IMR-90 (cell line): ENCODE measurements around the gene COG2. TPM values are rescaled to one million over a fixed set of nuclear protein-coding genes. Genes with fewer than 3 reads are reported as not detected.

Experiments used
- ATAC-seq: fragments of 200-7000 bp; cut with Tn5 transposase; 2 replicates; pipeline ENCODE4 v1.9.1; 2020; ENCODE audit warnings: low read depth, mild to moderate bottlenecking, moderate library complexity
- BruUV-seq: library from RNA; stranded (reverse); fragments of 400-500 nt; replicated peaks from 2 replicates; lab custom pipeline; 2021; lab: Mats Ljungman, UMichigan
- CTCF ChIA-PET: fragments of 300-600 bp; formaldehyde crosslinking; extraction: SDS; loops from one replicate; lab custom pipeline; 2021; ENCODE audit warnings: antibody characterized with exemption; lab: Yijun Ruan, JAX
- POLR2A ChIA-PET: fragments of 300-600 bp; sonication (Branson Sonifier 250); formaldehyde crosslinking; loops from one replicate; lab custom pipeline; 2022; ENCODE audit warnings: antibody characterized with exemption; ENCODE audit not compliant: unreplicated experiment; lab: Charles Lee
- DNase-seq: peaks from one replicate; pipeline ENCODE4 v3.0.0; 2013
- H2AFZ ChIP-seq: replicated peaks from 2 replicates; pipeline ENCODE3; 2013; ENCODE audit warnings: low read length, mild to moderate bottlenecking; ENCODE audit not compliant: poor library complexity
- H2AK5ac ChIP-seq: 2 replicates; pipeline ENCODE4 v1.6.1; 2013; ENCODE audit warnings: low read depth, low read length, inconsistent platforms
- H2AK9ac ChIP-seq: replicated peaks from 2 replicates; pipeline ENCODE3; 2013; ENCODE audit warnings: mild to moderate bottlenecking, low read depth, low read length, moderate library complexity; ENCODE audit not compliant: poor library complexity
- H2BK120ac ChIP-seq: 2 replicates; pipeline ENCODE4 v1.6.1; 2013; ENCODE audit warnings: low read depth, low read length, inconsistent platforms
- H2BK15ac ChIP-seq: 3 replicates; pipeline ENCODE4 v1.6.1; 2013; ENCODE audit warnings: low read depth, low read length, inconsistent platforms
- H2BK20ac ChIP-seq: 2 replicates; pipeline ENCODE4 v1.6.1; 2013; ENCODE audit warnings: low read depth, mild to moderate bottlenecking, inconsistent platforms, low read length, moderate library complexity
- H2BK5ac ChIP-seq: 2 replicates; pipeline ENCODE4 v1.6.1; 2013; ENCODE audit warnings: mild to moderate bottlenecking, low read depth, low read length, inconsistent platforms; ENCODE audit not compliant: poor library complexity, severe bottlenecking
- H3K14ac ChIP-seq: replicated peaks from 2 replicates; pipeline ENCODE4 v1.6.1; 2013; ENCODE audit warnings: low read depth, low read length, inconsistent platforms
- H3K18ac ChIP-seq: 2 replicates; pipeline ENCODE4 v1.6.1; 2013; ENCODE audit warnings: low read depth, low read length, control low read depth
- H3K23ac ChIP-seq: 2 replicates; pipeline ENCODE4 v1.6.1; 2013; ENCODE audit warnings: low read depth, low read length, inconsistent platforms
- H3K27ac ChIP-seq: 2 replicates; pipeline ENCODE4 v1.5.1; 2013; ENCODE audit warnings: mild to moderate bottlenecking, control low read depth, low read length; ENCODE audit not compliant: insufficient read depth
- H3K27me3 ChIP-seq: 2 replicates; pipeline ENCODE4 v1.6.1; 2013; ENCODE audit warnings: low read length; ENCODE audit not compliant: control insufficient read depth, insufficient read depth
- H3K36me3 ChIP-seq: 2 replicates; pipeline ENCODE4 v1.6.1; 2013; ENCODE audit warnings: low read length, mixed read lengths; ENCODE audit not compliant: control insufficient read depth, insufficient read depth
- H3K4ac ChIP-seq: 2 replicates; pipeline ENCODE4 v1.6.1; 2013; ENCODE audit warnings: low read depth, low read length, inconsistent platforms
- H3K4me1 ChIP-seq: 2 replicates; pipeline ENCODE4 v1.6.1; 2013; ENCODE audit warnings: low read length, mixed read lengths; ENCODE audit not compliant: control insufficient read depth, insufficient read depth
- H3K4me2 ChIP-seq: 2 replicates; pipeline ENCODE4 v1.6.1; 2013; ENCODE audit warnings: low read depth, mild to moderate bottlenecking, control low read depth, low read length, moderate library complexity
- H3K4me3 ChIP-seq: 2 replicates; pipeline ENCODE4 v1.5.1; 2013; ENCODE audit warnings: low read depth, mild to moderate bottlenecking, control low read depth, low read length, moderate library complexity; ENCODE audit not compliant: insufficient read depth
- H3K56ac ChIP-seq: 2 replicates; pipeline ENCODE4 v1.6.1; 2013; ENCODE audit warnings: low read length, inconsistent platforms; ENCODE audit not compliant: insufficient read depth; ENCODE audit errors: extremely low read depth
- H3K79me1 ChIP-seq, 2 experiments: 2 replicates each; pipeline ENCODE4 v1.6.1; 2013; ENCODE audit warnings: low read length in 2 of 2, inconsistent platforms in 1 of 2, low read depth in 1 of 2
- H3K9ac ChIP-seq: 2 replicates; pipeline ENCODE4 v1.6.1; 2013; ENCODE audit warnings: low read depth, low read length, control low read depth
- H3K9me1 ChIP-seq: 2 replicates; pipeline ENCODE4 v1.6.1; 2013; ENCODE audit warnings: low read length, inconsistent platforms; ENCODE audit not compliant: insufficient read depth
- H3K9me3 ChIP-seq: 2 replicates; pipeline ENCODE4 v1.6.1; 2013; ENCODE audit warnings: low read length; ENCODE audit not compliant: control insufficient read depth, insufficient read depth
- H4K20me1 ChIP-seq: 2 replicates; pipeline ENCODE4 v1.6.1; 2013; ENCODE audit warnings: low read length, inconsistent platforms; ENCODE audit not compliant: insufficient read depth
- H4K5ac ChIP-seq: 2 replicates; pipeline ENCODE4 v1.6.1; 2013; ENCODE audit warnings: mild to moderate bottlenecking, low read depth, low read length, control low read depth
- H4K8ac ChIP-seq, 2 experiments: 2 replicates each; pipeline ENCODE4 v1.6.1; 2013; ENCODE audit warnings: low read depth in 2 of 2, low read length in 2 of 2, control low read depth in 1 of 2, inconsistent platforms in 1 of 2
- H4K91ac ChIP-seq: 2 replicates; pipeline ENCODE4 v1.6.1; 2013; ENCODE audit warnings: low read depth, low read length, inconsistent platforms; ENCODE audit not compliant: insufficient read depth
- CHD1 ChIP-seq: IDR thresholded peaks from 2 replicates; pipeline ENCODE4 v1.6.1; 2012; ENCODE audit warnings: low read depth, low read length, improper control_type of control experiment
- MXI1 ChIP-seq: IDR thresholded peaks from 2 replicates; pipeline ENCODE4 v1.6.1; 2012; ENCODE audit warnings: low read depth, mild to moderate bottlenecking, low read length, moderate library complexity, borderline replicate concordance
- NFE2L2 ChIP-seq: fragments of 150-350 bp; IDR thresholded peaks from 2 replicates; pipeline ENCODE4 v1.6.1; 2016; ENCODE audit warnings: low read depth, mild to moderate bottlenecking, low read length
- RAD21 ChIP-seq: IDR thresholded peaks from 2 replicates; pipeline ENCODE4 v1.6.1; 2012; ENCODE audit warnings: low read length, improper control_type of control experiment
- WGBS, 2 experiments: methylation state at CpG; one replicate each; pipeline versions ENCODE4 v1.1.5 to v1.1.7; 2013; ENCODE audit warnings: missing lambda C conversion rate in 2 of 2; ENCODE audit not compliant: insufficient read length in 1 of 2; ENCODE audit errors: extremely low coverage in 2 of 2; 5-methylcytosine and 5-hydroxymethylcytosine counted together
- dilution Hi-C: fragments of 300-500 bp; cut with HindIII; formaldehyde crosslinking; loops from one replicate; pipeline ENCODE4 v1.14.3; 2018; ENCODE audit warnings: low sequenced_read_pairs; ENCODE audit not compliant: unreplicated experiment
- in situ Hi-C: fragments of 300-500 bp; cut with MboI; formaldehyde crosslinking; loops from 3 replicates; pipeline ENCODE4 v1.14.3; 2019; ENCODE audit warnings: low sequenced_read_pairs, inconsistent platforms, mixed read lengths
- intact Hi-C: fragments of 100-400 bp; cut with micrococcal nuclease; formaldehyde crosslinking; loops from 2 replicates; pipeline ENCODE4 v1.10.0; 2022
- polyA plus RNA-seq, 3 experiments: library from polyadenylated mRNA; depleted of rRNA; stranded (reverse); fragments of >200 nt; gene quantifications; 2 replicates each; pipeline ENCODE4 v1.2.3, GENCODE V29; 2012; ENCODE audit warnings: low replicate concordance in 1 of 3
- total RNA-seq: library from RNA; depleted of rRNA; stranded (reverse); fragments of >200 nt; gene quantifications from 2 replicates; pipeline ENCODE4 v1.2.3, GENCODE V29; 2012
- TF ChIP-seq, protein P1 (sequence below): fragments of 150-350 bp; IDR thresholded peaks from 2 replicates; pipeline ENCODE4 v1.6.1; 2016; ENCODE audit warnings: low read depth, mild to moderate bottlenecking, low read length, moderate library complexity, borderline replicate concordance

COG2 gene
- total and polyA plus RNA-seq, 2 of the 4 experiments (the other 2 are of a cell fraction), result 9.1 to 16.7 TPM

DNA sequence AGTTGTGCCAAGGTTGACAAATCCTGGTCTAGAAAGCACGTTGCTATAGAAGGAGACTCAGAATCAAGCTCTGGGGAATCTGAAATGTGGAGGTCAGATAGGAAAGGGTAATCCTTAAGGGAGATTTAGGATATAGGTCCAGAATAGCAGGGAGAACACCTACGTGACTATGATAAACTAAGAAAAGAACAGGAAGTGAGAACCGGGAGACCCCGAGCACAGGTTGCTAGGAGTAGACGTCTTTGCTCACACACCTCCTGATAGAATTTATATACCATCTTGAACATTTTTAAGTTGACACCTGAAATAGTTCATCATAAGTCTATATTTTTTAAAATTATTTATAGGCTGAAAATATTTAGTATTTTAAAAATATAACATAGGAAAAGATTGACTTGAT, 7.9 kb upstream of the COG2 start:
- in situ Hi-C loops, result no loop called here
- H3K9me1 ChIP-seq, result no peaks in the 10 kb centered on the region
- H2AFZ ChIP-seq, result no peak overlapping the region
- POLR2A ChIA-PET, result no interaction called here
- H3K4me1 ChIP-seq, result no peaks in the 10 kb centered on the region
- H3K14ac ChIP-seq, result no peak overlapping the region
- no peaks in the 10 kb centered on the region for H3K79me1 ChIP-seq
- ATAC-seq, result no peak
- no peak overlapping the region for H2AK5ac ChIP-seq
- no peak overlapping the region for H2BK5ac ChIP-seq
- DNase-seq, result no peak
- H4K5ac ChIP-seq, result no peak overlapping the region
- H3K36me3 ChIP-seq, result no peaks in the 10 kb centered on the region
- H3K4me2 ChIP-seq, result no peak overlapping the region
- BruUV-seq, result no TSS peak
- H4K8ac ChIP-seq, result no peak overlapping the region
- dilution Hi-C loops, result no loop called here
- no peak overlapping the region for H2BK15ac ChIP-seq
- H2BK20ac ChIP-seq, result no peak overlapping the region
- intact Hi-C loops, result no loop called here
- no peak overlapping the region for H3K9ac ChIP-seq
- no peak overlapping the region for H2BK120ac ChIP-seq
- H4K20me1 ChIP-seq, result no peaks in the 10 kb centered on the region
- CTCF ChIA-PET, result no interaction called here
- H3K4me3 ChIP-seq, result no peak overlapping the region
- H3K27ac ChIP-seq, result no peak overlapping the region
- H3K56ac ChIP-seq, result no peak overlapping the region
- no peaks in the 10 kb centered on the region for H3K9me3 ChIP-seq
- no peak overlapping the region for H3K23ac ChIP-seq
- H3K27me3 ChIP-seq, result peaks cover 9% of the 10 kb centered on the region
- TF ChIP-seq NFE2L2 (no peak), MXI1 (no peak), CHD1 (no peak), RAD21 (no peak)
- TF ChIP-seq, protein P1, sequence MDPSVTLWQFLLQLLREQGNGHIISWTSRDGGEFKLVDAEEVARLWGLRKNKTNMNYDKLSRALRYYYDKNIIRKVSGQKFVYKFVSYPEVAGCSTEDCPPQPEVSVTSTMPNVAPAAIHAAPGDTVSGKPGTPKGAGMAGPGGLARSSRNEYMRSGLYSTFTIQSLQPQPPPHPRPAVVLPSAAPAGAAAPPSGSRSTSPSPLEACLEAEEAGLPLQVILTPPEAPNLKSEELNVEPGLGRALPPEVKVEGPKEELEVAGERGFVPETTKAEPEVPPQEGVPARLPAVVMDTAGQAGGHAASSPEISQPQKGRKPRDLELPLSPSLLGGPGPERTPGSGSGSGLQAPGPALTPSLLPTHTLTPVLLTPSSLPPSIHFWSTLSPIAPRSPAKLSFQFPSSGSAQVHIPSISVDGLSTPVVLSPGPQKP, result no peak
- H3K4ac ChIP-seq, result no peak overlapping the region
- H4K91ac ChIP-seq, result no peak overlapping the region
- no peak overlapping the region for H2AK9ac ChIP-seq
- H3K18ac ChIP-seq, result no peak overlapping the region
- no CpG with 5 or more reads among the region's 5 CpGs for WGBS, 2 experiments
